T-helper 22 cell (primary cell): ENCODE results near the gene GNA12.

Experiments
- DNase-seq: peaks from one replicate; pipeline ENCODE4 v3.0.0-alpha.2; 2020; ENCODE audit warnings: low read depth

Gene GNA12

DNA sequence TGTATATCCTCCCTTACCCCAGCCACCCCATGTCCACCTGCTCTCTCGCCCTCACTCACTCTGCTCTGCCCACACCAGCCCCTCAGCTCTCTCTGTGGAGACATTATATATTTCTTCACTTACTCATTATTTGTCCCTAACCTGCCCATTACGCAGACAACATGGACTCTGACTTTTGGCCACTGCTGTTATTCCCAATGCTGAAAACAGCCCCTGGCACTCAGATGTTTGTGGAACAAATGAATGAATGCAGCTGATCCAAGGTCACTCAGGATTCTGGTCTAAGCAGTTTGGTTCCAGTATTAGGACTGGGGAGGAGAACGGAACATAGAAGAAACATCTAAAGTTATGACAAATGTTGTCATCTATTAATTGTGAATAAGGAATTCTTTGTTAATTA, 26.7 kb downstream of the GNA12 start:
- no peak for DNase-seq

- no peak for DNase-seq
Observed at GRCh38 chr7:2815875-2816245, 28.2 kb downstream of the GNA12 start.

DNA sequence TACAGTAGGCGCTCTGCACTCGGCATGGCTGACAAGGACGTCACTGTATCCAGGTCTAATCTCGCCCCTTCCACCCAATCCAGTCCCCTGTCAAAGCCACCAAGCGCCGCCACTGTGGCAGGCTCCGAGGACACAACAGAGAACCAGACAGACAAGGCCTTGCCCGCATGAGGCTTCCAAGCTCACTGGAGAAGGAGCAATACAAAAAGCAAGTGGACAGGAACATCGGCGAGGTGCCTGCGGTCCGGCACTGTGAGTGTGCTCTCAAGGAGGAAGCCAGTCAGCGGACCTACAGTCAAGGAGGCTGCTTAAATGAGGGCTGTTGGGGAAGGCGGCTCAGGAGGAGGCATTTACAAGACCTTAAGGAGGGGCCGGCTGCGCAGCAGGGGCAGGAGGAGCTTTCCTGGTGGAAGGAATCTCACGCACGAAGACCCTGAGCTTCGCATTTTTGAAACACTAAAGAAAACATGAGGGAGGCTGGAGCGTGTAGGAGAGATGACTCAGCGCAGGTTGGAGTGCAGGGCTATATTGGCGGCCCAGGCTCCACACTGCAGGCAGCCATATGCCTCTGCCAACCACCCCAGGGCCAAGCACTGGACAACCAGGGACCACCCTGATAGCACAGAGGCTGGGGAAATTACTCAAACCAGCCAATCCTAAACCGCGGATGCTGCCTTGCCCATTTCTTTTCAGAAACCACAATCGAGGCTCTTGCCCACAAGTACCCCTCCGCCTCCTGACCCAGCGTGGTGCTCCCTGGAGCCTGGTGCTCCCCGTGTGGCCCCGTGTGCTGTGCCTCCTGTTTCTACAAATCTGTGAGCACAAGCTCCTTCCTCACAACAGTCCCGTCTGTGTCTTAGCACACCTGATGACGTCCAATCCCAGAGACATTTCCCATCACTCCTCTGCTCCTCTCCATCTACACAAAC, 28.9 kb downstream of the GNA12 start:
- DNase-seq = no peak

GRCh38 chr7:2814186-2814945, 29.7 kb downstream of the GNA12 start:
- DNase-seq = no peak

DNA sequence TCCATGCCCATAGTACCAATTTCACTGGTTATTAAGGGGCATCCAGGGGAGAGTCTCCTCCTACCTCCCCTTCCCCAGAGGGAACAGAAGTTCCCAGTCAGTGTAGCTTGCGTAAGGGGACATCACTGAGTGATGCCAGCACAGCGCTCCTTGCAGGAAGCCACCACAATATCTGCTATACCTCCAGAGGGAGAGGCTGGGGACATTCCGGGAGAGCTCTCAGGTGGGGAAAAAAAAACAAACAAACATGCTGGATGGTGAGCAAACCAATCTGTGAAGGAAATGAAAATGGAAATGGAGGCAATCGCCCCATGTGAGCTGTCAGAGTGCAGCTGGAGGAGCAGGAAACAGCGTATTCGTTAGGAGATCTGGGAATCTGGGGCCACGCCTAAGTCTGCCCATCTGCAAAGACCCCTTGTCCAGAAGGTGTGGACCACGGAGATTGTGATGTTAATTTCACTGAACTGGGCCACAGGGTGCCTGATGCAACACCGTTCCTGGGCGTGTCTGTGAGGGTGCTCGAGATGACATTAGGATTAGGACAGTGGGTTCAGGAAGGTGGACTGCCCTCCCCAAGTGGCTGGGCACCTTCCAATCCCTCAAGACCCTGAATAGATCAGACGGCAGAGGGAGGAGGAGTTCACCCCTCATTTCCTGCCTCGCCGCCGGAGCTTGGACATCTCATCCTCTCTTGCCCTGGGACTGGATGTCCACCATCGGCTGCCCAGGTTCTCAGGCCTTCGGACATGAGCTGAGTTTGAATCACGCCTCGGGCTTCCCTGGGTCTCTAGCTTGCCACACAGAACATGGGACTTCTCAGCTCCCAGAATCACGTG, 30.5 kb downstream of the GNA12 start:
- DNase-seq = no peak

DNA sequence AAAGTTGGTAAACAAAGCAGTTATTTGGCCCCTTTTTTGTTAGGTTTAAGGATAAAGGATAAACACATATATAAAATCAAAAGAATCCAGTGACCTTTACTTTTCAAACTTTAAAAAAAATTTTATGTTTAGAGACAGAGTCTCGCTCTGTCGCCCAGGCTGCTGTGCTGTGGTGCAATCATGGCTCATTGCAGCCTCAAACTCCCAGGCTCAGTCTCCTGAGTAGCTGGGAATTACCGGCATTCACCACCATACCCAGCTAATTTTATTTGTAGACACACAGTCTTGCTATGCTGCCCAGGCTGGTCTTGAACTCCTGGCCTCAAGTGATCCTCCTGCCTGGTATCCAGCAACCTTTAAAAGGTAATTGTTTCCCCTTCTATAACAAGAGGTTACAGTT, 31.3 kb downstream of the GNA12 start:
- no peak for DNase-seq

DNA sequence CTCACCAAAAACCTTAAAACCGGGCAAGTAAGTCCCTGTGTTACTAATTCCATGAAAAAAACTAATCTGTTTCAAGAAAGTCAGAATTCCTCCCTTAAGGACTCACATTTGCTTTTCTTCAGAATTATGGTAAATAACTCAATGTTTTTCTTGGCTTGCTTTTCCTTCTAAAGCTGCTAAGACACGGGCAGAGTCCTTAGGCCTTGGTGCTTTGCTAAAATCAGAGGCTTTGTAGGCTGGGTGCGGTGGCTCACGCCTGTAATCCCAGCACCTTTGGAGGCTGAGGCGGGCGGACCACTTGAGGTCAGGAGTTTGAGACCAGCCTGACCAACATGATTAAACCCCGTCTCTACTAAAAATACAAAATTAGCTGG, 32.0 kb downstream of the GNA12 start:
- no peak for DNase-seq

DNA sequence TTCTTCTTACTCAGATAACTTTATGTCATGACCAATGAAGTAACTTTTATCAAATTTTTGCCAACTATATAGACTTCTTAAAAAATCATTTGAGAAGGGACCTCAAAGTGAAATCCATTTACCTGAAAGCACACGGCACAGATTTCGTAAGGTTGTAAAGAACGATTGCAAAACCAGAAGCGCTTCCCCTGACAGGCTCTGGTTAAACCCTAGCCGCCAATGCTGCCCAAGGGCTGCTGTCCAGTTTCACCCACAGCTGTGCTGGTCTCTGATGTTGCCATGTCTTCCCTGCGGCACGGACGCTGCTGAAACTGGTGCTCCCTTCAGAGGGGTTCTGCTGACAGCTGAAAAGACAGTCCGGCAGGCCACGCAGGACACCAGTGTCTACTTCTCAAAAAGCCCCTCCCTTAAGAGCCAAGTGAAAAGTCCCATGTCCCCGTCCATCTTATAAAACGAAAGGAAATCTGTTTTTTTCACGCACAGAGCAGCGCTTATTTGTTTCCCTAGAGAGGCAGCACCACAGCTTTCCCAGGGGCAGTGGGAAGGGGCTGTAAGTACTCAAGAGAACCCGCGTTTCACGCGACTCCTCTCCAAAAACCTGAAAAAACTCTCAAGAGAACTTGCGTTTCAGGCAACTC, 32.5 kb downstream of the GNA12 start:
- no peak for DNase-seq

GRCh38 chr7:2810682-2811415, 33.3 kb downstream of the GNA12 start:
- no peak for DNase-seq

GRCh38 chr7:2809903-2810625, 34.0 kb downstream of the GNA12 start:
- no peak for DNase-seq

DNA sequence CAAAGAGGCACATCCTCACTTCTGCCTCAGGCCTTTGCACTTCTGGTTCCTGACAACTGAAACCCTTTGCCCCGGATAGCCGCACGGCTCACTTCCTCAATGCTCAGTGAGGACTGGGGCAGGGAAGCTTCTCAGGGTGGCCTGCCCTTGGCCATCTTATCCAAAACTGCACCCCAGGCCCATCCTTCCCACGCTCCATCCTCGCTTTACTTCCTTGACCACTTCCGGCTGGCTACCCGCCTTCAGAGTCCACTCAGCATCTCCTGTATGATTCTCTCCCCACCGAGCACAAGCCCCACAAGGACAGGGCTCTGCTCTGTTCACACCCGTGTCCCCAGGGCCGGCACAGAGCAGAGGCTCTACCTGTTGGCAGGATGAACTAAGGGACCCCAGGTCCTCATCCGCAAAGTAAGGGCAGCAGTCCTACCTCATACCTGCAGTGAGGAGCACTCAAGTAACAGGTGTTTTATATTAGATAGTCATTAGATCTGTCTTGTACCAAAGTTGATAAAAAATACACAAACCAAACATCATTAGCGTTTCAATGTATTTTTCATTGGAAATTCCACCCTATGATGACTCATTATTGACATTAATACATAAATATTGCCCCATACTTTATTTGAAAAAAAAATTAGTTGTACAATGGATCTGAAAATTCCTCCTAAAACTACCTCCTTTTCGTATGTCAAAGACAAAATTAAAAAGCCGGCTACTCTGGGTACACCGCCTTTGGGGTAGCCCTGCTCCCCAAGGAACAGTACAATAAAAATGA, 35.0 kb downstream of the GNA12 start:
- no peak for DNase-seq

DNA sequence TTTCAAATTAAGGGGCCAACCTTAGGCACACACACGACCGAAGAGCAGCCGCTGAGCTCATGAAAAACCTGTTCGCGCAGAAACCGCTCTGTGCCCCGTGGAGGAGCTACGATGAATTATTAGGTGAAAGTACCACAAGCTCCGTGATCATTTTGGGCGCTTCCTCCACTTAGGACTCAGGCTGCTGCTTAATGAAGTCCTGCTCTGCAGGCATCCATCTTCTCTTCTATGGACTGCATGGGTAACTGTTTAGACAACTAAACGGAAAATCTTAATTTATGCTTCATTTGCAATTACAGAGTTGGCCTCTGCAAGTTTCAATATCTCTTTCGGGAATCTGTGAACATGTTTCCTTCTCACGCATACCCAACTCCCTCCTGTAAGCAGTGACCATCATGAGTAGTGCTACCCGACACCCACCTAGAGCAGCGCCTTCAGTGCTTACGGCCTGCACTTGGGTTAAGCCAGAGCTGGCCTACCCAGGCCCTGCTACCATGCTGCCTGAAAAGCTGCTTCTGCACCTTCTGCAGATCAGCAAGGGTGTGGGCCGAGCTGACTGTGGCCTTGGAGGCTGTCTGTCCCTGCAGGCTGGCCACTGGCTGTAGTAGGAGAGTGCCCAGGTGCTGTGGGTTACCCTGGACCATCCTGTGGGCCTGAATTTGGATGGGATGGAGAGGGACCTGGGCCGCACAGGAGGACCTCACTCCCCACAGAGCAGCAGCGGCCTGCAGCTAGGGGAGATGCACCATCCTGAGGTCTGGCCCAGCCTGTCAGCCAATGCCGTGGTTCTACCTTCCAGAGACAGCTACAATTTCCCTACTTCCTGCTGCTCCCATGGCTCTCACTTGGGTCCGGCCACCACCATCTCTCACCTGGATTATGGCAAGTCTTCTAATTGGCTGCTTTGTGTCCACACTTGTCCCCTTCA, 36.0 kb downstream of the GNA12 start:
- no peak for DNase-seq

- no peak for DNase-seq
Observed at GRCh38 chr7:2807460-2807844, 36.7 kb downstream of the GNA12 start.

DNA sequence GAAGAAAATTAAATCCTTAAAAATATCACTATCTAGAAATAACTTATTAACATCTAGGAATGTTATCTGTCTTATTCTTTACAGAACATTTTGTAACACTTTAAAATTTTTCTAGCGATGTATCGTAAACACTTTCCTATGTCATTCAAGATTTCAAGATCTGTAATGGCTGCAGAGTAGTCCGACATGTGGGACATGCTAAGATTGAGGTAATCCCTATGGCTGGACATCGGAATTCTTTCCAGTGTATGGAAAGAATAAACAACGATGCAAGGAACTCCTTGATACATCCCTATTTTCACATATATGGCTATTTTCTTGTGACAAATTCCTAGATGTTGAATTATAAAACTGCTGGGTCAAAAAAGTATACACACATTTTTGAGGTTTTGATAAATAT, 37.5 kb downstream of the GNA12 start:
- no peak for DNase-seq

DNA sequence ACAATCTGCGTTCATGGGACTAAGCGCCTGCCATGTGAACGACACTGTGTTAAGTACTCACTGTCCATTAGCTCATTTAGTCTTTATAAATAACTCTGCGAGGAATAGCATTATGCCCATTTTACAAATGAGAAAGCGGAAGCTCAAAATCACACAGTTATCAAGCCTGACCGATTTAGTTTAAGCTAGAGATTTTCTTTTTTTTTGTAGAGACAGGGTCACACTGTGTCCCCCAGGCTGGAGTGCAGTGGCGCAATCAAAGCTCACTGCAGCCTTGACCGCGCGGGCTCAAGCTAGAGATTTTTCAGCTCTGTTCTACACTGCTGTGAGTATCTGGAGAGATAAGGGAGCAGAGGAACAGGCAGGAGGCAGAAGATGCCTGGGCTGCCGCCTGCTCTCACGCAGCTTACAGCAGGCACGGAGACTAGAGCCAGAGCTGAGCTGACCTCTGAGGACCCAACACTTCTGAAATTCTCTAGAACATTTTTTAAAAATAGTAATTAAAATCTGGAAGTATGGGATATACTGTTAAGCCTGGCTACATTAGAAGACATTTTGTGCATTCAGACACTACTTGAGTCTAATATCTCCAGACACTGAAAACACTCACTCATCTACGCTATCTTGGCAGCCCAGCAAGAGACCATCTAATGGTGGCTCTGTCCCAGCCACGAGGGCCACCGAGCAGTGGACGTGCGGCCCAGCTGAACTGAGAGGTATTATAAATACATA, 38.7 kb downstream of the GNA12 start:
- no peak for DNase-seq

GRCh38 chr7:2804227-2804763, 39.8 kb downstream of the GNA12 start:
- no peak for DNase-seq

DNA sequence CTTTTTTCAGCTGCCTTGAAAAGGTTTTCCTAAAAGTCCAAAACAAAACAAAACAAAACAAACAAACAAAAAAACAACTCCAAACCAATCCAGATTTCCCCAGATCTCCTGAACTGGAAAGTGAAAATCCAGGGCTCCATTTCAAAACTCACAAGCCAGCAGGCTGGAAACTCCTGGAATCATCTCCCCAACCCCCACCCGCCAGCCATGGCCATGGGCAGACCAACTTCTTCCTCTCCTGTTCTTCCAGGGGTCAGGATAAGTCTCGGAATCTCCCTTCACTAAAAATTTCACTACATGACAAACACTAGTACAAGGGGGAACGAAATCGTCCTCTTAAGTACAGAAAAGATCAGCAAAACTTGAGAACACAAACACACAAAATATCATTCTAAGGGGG, 40.4 kb downstream of the GNA12 start:
- no peak for DNase-seq

DNA sequence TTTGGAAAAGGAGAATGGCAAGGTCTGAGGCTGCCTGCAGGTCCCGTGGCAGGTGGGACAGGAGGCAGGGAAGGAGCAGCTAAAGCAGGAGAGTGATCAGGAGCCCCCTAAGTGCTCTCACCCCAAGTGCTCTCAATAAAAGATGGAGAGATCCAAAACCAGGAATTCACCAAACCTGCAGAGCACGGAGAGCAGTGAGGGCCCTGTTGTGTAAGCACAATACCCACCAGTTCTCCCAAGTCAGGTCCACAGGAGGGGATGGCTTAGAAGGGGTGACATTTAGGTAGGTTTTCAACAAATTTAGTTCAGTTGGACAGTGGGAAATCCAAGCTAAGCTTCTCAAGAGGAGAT, 40.8 kb downstream of the GNA12 start:
- no peak for DNase-seq
